ENCODE data around the gene HLF. TPM values are rescaled to one million over a fixed set of nuclear protein-coding genes. Genes with fewer than 3 reads are reported as not detected.

HLF gene
- total and polyA plus RNA-seq, 2 donors (not counting 3 experiments of a cell fraction or from before 2014, with no cell fraction given) = not detected

GRCh38 chr17:55344514-55344997, 79.8 kb downstream of the HLF start:
- Histone ChIP-seq H3K79me2 (ENCODE audit: control insufficient read depth, insufficient read depth, low read length) (no peaks in the 10 kb centered on the region), H2AFZ (ENCODE audit: low read depth, low read length) (no peak overlapping the region), H3K4me3 (replicated peaks in 1 of 3; ENCODE audit: insufficient read depth in 1 of 3, low read depth in 1 of 3, low read length in 3 of 3) (no peak overlapping the region), H3K9me3 (replicated peaks; ENCODE audit: control insufficient read depth, insufficient read depth, low read length) (no peaks in the 10 kb centered on the region), H3K27me3 (ENCODE audit: control insufficient read depth in 2 of 2, insufficient read depth in 2 of 2, low read length in 2 of 2) (peaks cover 6 to 7% of the 10 kb centered on the region in 2 experiments), H4K20me1 (replicated peaks; ENCODE audit: control insufficient read depth, extremely low read depth, insufficient read depth, low read length) (no peaks in the 10 kb centered on the region), H3K4me2 (ENCODE audit: insufficient read depth, low read length) (no peak overlapping the region), H3K9me1 (replicated peaks; ENCODE audit: control insufficient read depth, extremely low read depth, insufficient read depth, low read length) (no peaks in the 10 kb centered on the region), H3K27ac (ENCODE audit: insufficient read depth, low read depth, low read length) (no peak overlapping the region), H3K36me3 (ENCODE audit: control insufficient read depth in 2 of 2, extremely low read depth in 1 of 2, insufficient read depth in 2 of 2, low read length in 2 of 2) (no peaks in the 10 kb centered on the region), H3K9ac (replicated peaks; ENCODE audit: extremely low read depth, insufficient read depth, low read length) (no peak overlapping the region), H3K4me1 (ENCODE audit: control insufficient read depth, extremely low read depth, insufficient read depth, low read length) (no peaks in the 10 kb centered on the region)
- no peak for TF ChIP-seq JUN (IDR thresholded peaks at IDR 0.05; ENCODE audit: borderline replicate concordance, insufficient read depth, insufficient read length, low read depth)
- no peak for TF ChIP-seq POLR2AphosphoS5 (IDR thresholded peaks at IDR 0.05; ENCODE audit: insufficient read depth, low read depth, low read length)
- ChIA-PET CTCF (interaction anchor here (0.8 to 1.6 kb wide), 2 partner anchors 11 to 352 kb away, joined by 4 to 6 read pairs; no protein-coding TSS in a partner anchor), POLR2A (no interaction called here)
- FAIRE-seq (no peak), DNase-seq (ENCODE audit: low read depth, low spot score) (no peak)
- dilution Hi-C loops (cut with MboI; ENCODE audit: extremely low pct_ligation_motif_present, low sequenced_read_pairs) (no loop called here), intact Hi-C loops (cut with micrococcal nuclease) (no loop called here)
- BruUV-seq (replicated peaks) = no TSS peak

GRCh38 chr17:55345132-55345531, 80.4 kb downstream of the HLF start:
- DNase-seq (ENCODE audit: low read depth, low spot score) (no peak), FAIRE-seq (no peak)
- Histone ChIP-seq H3K27me3 (ENCODE audit: control insufficient read depth in 2 of 2, insufficient read depth in 2 of 2, low read length in 2 of 2) (peaks cover 6 to 7% of the 10 kb centered on the region in 2 experiments), H3K27ac (ENCODE audit: insufficient read depth, low read depth, low read length) (no peak overlapping the region), H4K20me1 (replicated peaks; ENCODE audit: control insufficient read depth, extremely low read depth, insufficient read depth, low read length) (no peaks in the 10 kb centered on the region), H3K79me2 (ENCODE audit: control insufficient read depth, insufficient read depth, low read length) (no peaks in the 10 kb centered on the region), H3K4me3 (replicated peaks in 1 of 3; ENCODE audit: insufficient read depth in 1 of 3, low read depth in 1 of 3, low read length in 3 of 3) (no peak overlapping the region), H3K9me1 (replicated peaks; ENCODE audit: control insufficient read depth, extremely low read depth, insufficient read depth, low read length) (no peaks in the 10 kb centered on the region), H3K4me1 (ENCODE audit: control insufficient read depth, extremely low read depth, insufficient read depth, low read length) (no peaks in the 10 kb centered on the region), H3K9me3 (replicated peaks; ENCODE audit: control insufficient read depth, insufficient read depth, low read length) (no peaks in the 10 kb centered on the region), H2AFZ (ENCODE audit: low read depth, low read length) (no peak overlapping the region), H3K4me2 (ENCODE audit: insufficient read depth, low read length) (no peak overlapping the region), H3K9ac (replicated peaks; ENCODE audit: extremely low read depth, insufficient read depth, low read length) (no peak overlapping the region), H3K36me3 (ENCODE audit: control insufficient read depth in 2 of 2, extremely low read depth in 1 of 2, insufficient read depth in 2 of 2, low read length in 2 of 2) (no peaks in the 10 kb centered on the region)
- intact Hi-C loops (cut with micrococcal nuclease) = no loop called here
- POLR2A ChIA-PET = no interaction called here
- no TSS peak for BruUV-seq (replicated peaks)
- CTCF ChIA-PET = interaction anchor here (0.8 to 1.6 kb wide), 2 partner anchors 11 to 353 kb away, joined by 4 to 6 read pairs; no protein-coding TSS in a partner anchor
- no peak for TF ChIP-seq MAX (IDR thresholded peaks at IDR 0.05; ENCODE audit: insufficient read depth, insufficient read length)
- TF ChIP-seq POLR2A (IDR thresholded peaks at IDR 0.05; ENCODE audit: low read depth, low read length) = no peak
- no peak for TF ChIP-seq EZH2 (IDR thresholded peaks at IDR 0.05; ENCODE audit: borderline replicate concordance, low read depth, low read length, severe bottlenecking)
- no peak for TF ChIP-seq FOS (IDR thresholded peaks at IDR 0.05; ENCODE audit: borderline replicate concordance, insufficient read depth, low read length)
- TF ChIP-seq GATA2 (IDR thresholded peaks at IDR 0.05; ENCODE audit: insufficient read depth, insufficient read length, low read depth, low read length) = no peak
- no peak for TF ChIP-seq MYC (IDR thresholded peaks at IDR 0.05; ENCODE audit: low read depth, low read length)
- no peak for TF ChIP-seq JUN (IDR thresholded peaks at IDR 0.05; ENCODE audit: borderline replicate concordance, insufficient read depth, insufficient read length, low read depth)
- TF ChIP-seq CTCF (IDR thresholded peaks at IDR 0.05; ENCODE audit: extremely low read depth in 1 of 2, insufficient read depth in 1 of 2, low read depth in 1 of 2, low read length in 2 of 2) = no peak
- no peak for TF ChIP-seq POLR2AphosphoS5 (IDR thresholded peaks at IDR 0.05; ENCODE audit: insufficient read depth, low read depth, low read length)
- dilution Hi-C loops (cut with MboI; ENCODE audit: extremely low pct_ligation_motif_present, low sequenced_read_pairs) = no loop called here

Measured in endothelial cell of umbilical vein (primary cell).